HL-60/S4 (cell line): Measurements from ENCODE around the gene CHCHD6.
"Not testable (repeated sequence)": the region's sequence is repeated elsewhere in the genome, so short reads cannot be mapped to it uniquely, and the experiment has no call there.

ENCODE experiments used
- in situ Hi-C: fragments of 300-500 bp; cut with MboI; formaldehyde crosslinking; loops from 2 replicates; pipeline ENCODE4 v1.14.3; 2022; ENCODE audit warnings: low sequenced_read_pairs

Gene CHCHD6

DNA sequence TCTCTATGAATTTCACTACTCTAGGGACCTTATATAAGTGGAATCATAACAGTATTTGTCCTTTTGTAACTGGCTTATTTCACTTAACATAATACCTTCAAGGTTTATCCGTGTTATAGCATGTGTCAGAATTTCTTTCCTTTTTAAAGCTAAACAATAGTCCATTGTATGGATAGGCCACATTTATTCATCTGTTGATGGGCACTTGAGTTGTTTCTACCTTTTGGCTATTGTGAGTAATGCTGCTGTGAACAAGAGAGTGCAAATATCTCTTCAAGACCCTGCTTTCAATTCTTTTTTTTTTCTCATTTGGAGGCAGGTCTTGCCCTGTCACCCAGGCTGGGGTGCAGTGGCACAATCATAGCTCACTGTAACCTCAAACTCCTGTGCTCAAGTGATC is 56.5 kb downstream of the CHCHD6 start:
- in situ Hi-C loops = no loop called here

DNA sequence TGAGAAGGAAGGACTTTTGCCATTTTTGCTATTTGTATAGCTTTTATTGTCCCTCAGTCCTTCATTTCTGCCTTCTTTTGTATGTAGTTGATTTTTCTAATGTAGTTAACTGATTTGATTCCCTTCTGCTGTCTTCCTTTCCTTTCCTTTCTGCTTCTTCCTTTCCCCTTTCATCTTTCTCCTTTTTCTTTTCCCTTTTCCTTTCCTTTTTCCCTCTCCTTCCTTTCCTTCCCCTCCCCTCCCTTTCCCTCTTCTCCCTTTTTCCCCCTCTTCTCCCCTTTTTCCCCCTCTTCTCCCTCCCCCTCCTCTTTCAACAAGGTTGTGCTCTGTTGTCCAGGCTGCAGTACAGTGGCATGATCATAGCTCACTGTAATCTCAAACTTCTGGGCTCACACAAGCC is 59.0 kb downstream of the CHCHD6 start:
- in situ Hi-C loops = no loop called here

DNA sequence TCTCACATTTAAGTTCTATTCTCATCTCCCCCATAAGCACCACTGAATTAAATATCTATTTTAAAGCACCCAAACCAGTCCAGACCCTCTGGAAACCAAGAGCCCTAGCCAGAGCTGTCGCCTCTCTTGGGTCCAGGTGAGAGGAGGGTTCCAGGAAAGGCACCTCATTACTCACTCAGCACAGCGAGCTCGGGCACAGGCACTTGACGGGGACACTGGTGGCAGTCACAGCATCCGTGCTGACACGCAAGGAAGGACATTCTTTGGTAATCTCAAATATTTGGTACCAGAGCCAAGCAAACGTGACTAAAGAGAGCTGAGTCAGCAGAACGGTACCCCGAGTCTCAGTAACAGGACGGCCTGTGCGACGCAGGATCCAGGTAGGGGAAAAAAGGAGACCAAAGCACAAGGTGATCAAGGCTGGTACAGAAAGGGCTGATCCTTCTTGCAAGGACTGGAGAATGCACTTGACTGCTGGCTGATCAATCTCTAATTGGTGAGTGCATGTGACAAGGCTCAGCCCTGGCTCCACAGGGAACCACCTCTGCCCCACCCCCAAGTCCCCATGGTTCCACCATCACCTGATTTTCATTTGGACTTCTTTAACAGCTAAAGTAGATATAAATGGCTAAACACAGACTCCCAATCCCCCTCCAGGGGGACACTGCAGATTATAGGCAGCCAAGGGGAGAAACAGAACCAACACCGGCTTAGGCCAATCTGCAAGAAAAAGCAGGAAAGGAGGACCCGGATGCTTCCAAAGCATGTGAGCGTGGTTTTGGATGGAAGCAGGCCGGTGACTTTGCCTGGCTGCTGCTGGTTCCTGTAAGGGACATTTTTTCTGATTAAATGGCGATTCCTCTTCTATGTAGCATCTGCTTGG is 61.4 kb downstream of the CHCHD6 start:
- in situ Hi-C loops = no loop called here

DNA sequence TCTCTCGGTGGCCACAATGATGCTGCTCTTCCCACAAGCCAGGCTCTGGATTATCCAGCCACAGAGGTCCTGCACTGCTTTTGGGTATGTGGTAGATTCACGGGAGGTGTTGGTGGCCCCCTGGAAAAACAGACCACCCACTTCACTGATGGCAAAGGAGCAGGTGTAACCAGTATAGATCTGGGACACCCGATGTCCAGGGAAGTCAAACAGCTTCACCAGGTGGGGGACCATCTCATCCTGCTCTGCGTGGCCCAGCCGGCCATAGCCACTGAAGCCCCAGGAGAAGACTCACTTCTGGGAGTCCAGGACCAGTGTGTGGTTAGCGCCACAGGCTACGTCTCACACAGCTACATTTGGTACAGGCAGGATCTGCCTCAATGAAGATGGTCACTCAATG is 62.6 kb downstream of the CHCHD6 start:
- in situ Hi-C loops = no loop called here

DNA sequence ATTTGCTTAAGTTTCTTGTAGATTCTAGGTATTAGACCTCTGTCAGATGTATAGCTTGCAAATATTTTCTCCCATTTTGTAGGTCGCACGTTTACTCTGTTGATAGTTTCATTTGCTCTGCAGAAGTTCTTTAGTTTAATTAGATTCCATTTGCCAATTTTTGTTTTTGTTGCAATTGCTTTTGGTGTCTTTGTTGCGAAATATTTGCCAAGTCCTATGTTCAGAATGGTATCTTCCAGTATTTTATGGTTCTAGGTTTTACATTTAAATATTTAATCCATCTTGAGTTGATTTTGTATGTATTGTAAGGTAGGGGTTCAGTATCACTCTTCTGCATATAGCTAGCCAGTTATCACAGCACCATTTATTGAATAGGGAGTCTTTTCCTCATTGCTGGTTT is 64.9 kb downstream of the CHCHD6 start:
- in situ Hi-C loops = no loop called here

DNA sequence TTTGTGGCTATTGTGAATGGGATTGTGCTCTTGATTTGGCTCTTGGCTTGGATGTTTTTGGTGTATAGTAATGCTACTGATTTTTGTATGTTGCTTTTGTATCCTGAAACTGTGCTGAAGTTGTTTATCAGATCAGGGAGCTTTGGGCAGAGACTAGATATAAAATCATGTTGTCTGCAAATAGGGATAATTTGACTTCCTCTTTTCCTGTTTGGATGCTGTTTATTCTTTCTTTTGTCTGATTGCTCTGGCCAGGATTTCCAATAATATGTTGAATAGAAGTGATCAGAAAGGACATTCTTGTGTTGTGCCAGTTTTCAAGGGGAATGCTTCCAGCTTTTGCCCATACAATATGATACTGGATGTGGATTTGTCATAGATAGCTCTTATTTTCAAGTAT is 66.1 kb downstream of the CHCHD6 start:
- in situ Hi-C loops = no loop called here

DNA sequence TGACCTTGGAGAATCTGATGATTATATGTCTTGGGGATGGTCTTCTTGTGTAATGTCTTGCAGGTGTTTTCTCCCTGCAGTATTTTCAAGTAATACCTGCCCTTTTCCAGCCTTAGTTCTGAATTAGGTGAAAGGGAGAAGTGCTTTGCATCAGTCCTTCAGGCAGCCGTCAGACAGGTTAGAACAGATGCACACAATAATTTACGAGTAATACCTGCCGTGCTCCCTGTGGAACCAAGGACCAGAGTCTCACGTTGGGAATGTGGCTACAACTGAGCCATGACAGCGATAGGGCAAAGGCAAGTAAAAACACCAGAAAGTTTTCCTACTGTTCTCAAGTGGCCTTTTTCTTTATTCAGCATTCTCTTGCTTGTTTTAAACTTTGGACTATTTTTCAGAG is 69.1 kb downstream of the CHCHD6 start:
- in situ Hi-C loops = no loop called here

DNA sequence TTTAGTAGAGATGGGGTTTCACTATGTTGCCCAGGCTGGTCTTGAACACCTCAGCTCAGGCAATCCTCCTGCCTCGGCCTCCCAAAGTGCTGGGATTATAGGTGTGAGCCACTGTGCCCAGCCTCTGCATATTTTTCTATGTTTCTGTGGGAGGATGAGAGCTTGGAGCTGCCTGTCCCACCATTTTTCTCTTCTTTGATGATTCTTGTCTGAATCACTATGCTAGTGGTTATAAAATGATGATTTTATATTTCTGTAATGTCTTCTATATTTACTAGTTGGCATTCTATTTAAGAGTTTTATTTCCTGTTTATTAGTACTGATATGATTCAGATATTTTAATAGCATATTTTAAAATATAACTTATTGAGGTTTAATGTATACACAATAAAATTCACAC is 69.7 kb downstream of the CHCHD6 start:
- in situ Hi-C loops = no loop called here

DNA sequence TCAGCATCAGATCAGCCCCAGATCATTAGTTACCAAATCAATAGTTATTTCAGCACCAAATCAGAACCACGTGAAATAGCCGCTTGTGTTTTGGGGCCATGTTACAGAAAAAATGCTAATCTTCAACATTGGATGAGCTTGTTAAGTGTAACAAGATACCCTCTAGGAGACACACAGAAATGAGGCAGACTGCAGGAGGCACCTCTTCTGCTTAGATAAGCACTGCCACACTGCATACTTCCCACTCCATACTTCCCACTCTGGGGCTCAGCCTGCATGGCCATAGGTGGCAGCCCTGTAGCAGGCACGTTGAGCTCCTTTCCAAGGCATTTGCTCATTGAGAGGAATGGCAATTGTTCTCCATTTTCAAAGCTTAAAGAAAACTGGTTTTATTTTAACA is 73.3 kb downstream of the CHCHD6 start:
- in situ Hi-C loops = no loop called here

DNA sequence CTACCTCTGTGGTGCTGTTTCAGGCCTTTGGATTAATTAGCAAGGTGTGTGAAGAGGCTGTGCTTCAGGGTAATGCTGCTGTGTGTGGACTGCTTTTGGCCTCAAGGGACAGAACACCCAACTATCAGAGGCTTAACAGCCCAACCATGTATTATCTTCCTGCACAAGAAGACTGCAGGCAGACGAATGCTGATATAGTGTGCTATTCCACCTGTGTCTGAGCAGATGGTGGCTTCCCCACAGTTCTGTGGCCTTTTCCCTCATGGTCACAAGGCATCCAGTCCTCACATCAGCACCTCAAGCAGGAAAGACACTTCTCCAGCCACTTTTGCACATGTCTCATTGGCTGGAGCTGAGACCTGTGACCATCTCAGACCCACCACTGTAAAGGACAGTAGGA is 76.6 kb downstream of the CHCHD6 start:
- in situ Hi-C loops = no loop called here

DNA sequence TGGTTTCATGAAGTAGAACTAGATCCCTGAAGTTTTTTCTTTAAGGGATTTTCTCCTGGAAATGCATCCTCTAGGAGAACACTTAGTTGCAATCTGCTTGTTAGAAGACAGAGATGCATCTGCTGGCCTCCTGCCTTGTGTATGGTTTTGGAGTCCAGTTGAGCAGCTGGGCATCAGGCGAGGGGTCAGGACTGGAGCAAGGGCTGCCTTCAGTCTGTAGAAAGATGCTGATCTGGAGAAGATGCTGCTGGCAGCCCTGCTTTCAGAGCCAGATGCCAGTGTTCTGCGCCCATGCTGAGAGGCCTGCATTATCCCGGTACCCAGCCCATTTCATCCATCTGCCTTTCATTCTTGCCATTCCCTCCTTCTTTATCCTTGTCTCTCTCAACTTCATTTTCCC is 77.4 kb downstream of the CHCHD6 start:
- in situ Hi-C loops = no loop called here

DNA sequence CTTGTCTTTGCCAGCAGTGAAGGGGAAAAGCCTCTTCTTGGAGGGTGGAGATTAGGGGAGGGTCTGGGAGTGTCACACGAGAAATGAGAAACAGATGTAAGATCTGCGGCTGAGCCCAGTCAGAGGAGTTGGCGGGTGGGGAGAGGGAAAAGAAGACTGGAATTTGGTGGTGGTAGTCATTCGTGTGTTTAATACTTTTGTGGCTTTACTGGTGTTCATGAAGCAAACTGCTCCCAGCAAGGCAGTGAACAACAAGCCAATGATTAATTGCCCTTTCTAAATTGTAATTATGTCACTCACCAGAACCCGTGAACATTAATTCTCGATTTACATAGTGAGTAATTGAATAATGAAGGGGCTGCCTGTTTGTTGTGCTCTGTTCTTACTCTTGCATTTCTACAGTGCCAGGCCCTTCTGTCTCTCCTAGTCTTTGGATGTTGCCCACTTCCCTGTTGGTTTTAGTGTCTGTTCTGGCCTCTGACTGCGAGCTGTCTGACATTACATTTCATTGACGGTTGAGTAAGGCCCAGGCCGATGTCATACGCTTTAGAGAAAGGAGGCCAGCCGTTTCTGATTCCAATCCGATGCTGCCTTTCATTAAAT is 78.0 kb downstream of the CHCHD6 start:
- in situ Hi-C loops = no loop called here

DNA sequence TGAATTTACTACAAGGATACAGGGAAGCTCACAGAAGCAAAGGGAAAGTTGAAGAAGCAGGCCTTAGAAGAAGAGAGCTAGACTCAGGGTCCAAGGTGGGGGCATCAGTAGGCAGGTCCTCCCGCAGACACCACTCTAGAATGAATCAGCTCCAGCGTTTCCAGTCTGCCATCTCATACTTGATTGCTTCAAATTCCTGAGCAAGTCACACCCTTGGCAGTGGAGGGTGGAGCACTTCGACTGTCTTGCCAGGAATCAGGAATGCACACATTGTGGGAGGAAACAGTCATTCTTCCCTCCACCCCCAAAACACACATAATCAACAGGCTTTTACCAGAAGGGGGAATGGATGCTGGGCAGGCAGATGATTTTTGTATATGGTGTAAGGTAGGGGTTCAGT is 78.5 kb downstream of the CHCHD6 start:
- in situ Hi-C loops = no loop called here

DNA sequence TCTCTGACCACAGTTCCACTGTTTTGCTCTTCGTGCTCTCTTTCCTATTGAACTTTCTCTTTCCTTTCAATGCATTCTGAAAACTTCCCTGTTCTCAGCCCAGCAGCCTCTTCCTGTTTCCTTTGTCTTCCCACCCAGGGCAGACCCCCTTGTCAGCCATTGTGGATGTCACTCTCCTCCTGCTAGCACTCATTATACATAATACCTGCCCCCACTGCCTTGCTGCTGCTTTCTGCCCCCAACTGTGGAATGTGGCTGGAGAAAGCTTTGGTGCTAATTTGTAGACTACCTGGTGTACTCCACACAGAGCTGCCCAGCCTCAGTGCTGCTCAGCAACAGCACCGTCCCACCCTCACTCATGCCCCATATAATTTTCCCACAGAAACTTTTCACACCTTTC is 80.2 kb downstream of the CHCHD6 start:
- in situ Hi-C loops = no loop called here

DNA sequence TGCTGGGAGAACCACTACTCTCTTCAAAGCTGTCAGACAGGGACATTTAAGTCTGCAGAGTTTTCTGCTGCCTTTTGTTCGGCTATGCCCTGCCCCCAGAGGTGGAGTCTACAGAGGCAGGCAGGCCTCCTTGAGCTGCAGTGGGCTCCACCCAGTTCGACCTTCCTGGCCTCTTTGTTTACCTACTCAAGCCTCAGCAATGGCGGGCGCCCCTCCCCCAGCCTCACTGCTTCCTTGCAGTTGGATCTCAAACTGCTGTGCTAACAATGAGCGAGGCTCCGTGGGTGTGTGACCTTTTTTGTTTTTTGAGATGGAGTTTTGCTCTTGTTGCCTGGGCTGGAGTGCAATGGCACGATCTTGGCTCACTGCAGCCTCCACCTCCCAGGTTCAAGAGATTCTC is 87.3 kb downstream of the CHCHD6 start:
- in situ Hi-C loops = not testable (repeated sequence)

DNA sequence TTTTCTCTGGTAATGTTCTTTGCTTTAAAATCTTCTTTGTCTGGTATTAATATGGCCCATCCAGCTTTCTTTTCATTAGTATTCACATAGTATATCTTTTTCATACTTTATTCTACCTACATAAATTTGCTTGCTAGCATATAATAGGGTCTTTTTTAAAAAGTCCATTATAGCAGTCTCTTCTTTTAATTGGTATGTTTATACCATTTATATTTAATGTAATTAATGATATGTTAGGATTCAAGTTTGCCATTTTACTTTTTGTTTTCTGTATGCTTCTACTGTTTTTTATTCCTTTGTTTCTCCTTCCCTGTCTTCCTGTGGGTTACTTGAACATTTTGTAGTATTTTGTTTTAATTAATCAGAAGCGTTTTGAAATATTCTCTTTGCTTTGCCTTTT is 89.0 kb downstream of the CHCHD6 start:
- in situ Hi-C loops = no loop called here

DNA sequence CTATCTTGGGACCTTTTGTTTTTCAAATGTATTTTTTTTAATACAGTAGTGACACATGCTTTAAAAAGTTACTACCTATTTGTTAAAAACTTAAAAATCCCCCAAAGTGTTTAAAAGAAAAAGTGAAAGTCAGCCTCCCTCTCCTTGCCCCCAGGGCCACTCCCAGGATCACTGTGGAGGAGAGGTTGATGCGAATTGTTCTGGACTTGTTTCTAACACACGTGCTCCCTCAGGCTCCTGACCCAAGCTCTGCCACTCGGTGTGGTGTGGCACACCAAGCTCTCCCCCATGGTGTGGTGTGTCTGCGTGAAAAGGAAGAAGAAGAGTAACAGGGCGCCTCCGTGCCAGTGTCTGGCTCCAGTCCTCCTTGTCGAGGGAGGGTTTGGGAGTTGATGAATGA is 93.5 kb downstream of the CHCHD6 start:
- in situ Hi-C loops = no loop called here

DNA sequence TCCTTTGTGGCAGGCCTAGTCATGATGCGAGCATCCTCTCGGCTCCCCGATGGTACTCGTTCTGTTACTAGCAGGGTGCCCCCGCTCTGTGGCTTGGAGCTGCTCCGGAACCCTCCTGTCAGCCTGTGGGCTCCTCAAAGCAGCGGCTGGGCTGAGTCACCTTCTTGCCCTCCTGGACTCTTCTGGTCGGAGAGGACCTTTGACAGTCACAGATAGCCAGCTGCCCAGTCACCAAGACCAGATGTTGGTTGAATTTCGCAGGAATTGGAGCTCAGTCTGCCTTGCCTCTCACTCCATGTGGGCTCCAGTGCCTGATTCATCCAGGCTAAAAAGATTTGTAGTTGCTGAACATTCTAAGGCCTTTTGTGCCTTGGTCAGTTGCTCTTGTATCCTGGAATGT is 94.5 kb downstream of the CHCHD6 start:
- in situ Hi-C loops = no loop called here

DNA sequence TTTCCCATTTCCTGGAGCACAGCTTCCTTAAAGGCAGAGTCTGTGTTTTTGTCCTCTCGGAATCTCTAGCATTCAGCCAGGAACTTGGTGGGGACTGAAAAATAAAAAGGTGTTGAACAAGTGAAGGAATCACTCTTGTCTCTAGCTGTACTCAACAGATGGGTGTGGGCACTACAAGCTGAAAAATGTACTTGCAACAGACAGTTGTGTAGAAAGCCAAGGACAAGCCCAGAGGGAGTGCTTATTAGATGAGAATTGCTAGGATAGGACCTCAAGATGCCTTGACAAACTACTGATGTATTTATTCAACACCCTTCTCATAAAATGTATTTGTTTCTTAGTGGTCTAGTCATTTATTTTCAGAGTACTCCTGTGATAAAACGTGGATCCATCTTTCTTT is 95.1 kb downstream of the CHCHD6 start:
- in situ Hi-C loops = no loop called here

DNA sequence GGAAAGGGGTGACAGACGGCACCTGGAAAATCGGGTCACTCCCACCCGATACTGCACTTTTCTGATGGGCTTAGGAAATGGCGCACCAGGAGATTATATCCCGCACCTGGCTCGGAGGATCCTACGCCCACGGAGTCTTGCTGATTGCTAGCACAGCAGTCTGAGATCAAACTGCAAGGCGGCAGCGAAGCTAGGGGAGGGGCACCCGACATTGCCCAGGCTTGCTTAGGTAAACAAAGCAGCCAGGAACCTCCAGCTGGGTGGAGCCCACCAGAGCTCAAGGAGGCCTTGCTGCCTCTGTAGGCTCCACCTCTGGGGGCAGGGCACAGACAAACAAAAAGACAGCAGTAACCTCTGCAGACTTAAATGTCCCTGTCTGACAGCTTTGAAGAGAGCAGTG is 97.3 kb downstream of the CHCHD6 start:
- in situ Hi-C loops = not testable (repeated sequence)

DNA sequence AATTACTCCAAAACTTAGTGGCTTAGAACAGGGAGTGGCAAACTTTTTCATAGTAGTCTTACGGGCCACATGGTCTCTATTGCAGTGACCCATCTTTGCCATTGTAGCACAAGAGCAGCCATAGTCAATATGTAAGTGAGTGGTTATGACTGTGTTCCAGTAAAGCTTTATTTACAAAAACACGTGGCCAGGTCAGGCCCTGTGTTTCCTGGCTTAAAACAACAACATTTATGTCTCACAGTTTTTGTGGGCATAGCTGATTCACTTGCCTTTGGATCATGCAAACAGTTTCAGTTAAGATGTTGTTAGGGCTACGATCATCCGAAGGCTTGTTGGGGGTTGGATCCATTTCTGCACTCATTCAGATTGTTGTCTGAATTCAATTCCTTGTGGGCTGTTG is 103.8 kb downstream of the CHCHD6 start:
- in situ Hi-C loops = no loop called here

DNA sequence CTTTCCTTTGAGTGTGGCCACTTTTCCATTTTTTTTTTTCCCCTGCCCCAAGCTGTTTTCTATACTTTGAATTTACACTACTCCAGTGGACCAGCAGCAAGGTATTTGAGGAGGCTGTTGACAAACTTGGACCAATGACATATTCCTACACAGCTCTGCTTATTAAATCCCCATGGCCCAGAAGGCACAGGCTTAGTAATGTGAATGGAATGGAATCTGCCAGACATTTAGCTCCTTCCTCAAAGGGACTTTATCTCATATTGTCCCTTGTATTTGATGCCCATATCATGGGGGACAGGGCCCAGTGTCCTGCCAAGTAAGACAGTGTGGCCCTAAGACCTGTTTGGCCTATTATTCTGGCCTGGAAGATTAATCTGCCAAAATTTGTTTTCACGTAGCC is 107.5 kb downstream of the CHCHD6 start:
- in situ Hi-C loops = no loop called here

DNA sequence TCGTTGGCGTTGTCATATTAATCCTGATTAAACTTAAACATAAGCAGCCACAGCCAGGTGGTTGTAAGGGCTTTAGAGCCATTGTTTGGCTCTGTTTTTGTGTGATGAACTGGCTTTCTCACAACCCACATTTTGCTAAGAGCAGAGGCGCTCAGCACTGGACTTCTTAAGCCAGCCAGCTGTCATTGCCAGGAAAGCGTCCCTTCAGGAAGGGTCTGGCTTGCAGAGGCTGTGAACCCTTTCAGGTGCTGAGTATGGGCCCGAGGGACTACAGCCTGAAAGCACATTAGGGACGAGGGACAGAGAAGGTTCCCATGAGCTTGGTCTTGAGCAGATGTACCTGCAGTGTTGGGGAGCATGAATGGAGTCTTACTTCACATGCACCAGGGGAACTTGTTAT is 112.3 kb downstream of the CHCHD6 start:
- in situ Hi-C loops = no loop called here
